SIG-M5 treated with dmso at 0.1 percent for 504 hours (cell line): ENCODE results near the gene BAIAP2.

Experiments used
- DNase-seq: peaks from one replicate; lab custom pipeline; 2025; ENCODE audit not compliant: unreplicated experiment; lab: John Stamatoyannopoulos, UW

BAIAP2 gene

DNA sequence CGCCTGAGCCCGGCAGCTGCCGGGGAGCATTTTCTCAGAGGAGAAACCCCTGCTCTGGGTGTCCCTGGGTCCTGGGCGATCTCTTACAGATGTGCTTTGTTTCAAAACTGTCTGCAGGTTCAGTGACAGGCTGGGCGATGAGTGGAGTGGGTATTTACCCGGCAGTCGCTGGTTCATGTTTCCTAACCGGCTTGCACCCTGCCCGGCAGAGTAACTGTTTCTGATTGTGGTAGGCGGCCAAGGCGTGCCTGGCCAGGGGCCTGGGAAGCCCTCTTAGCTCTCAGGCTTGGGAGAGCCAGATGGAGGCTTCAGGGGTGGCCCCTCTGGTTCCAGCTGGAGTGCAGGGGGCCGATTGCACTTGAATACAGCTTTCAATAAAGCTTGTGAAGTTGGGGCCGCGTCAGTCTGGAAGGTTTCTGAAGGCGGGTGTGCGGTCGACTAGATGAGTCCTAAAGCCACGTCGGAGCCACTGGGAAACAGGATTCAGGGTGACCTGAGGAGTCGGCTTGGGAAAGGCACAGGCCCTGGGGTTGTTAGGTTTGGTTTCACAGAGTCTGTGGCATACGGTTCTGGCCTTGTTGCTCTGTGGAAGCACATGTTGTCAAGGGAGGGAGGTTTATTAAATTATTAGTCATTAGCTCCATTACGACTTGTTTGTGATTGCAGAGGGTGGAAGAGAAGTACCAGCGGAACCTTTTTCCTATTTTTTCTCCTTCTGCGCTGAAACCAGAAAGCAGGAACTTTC, 1.4 kb downstream of the BAIAP2 start:
- no peak for DNase-seq

DNA sequence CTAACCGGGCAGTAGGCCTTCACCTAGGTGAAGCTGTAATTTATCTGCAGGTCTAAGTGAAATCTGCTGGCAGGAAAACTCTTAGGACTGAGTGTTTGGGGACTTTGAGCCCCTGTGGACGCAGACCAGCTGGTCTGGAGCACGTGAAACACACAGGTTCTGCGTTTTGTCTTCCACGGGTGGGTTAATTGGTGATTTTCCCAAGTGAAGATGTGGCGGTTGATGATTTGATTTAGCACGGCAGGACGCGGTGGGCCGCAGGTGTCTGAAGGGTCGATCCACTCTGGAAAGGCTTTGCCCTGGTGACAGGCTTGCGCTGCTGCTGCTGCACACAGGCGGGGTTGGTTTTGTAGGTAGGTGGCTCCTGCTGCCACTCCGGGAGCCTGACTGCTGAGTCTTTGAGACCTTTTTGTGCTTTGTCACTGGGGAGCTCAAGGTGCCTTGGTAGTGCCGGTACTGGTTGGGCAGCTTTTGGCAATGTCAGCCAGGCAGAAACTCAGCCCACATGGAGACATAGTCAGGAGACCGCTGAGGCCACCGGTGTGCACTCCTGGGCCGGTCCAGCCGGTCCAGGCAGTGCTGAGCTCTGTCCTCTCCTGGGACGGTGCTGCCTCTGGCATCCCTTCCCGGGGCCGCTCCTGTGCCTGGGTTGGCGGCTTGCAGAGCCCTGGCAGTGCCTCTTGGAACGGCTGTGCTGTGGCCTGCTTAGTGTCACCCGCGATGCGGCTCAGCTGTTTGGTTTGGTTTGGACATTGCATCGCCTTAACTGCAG, 2.3 kb downstream of the BAIAP2 start:
- DNase-seq = peak; percentile 36

DNA sequence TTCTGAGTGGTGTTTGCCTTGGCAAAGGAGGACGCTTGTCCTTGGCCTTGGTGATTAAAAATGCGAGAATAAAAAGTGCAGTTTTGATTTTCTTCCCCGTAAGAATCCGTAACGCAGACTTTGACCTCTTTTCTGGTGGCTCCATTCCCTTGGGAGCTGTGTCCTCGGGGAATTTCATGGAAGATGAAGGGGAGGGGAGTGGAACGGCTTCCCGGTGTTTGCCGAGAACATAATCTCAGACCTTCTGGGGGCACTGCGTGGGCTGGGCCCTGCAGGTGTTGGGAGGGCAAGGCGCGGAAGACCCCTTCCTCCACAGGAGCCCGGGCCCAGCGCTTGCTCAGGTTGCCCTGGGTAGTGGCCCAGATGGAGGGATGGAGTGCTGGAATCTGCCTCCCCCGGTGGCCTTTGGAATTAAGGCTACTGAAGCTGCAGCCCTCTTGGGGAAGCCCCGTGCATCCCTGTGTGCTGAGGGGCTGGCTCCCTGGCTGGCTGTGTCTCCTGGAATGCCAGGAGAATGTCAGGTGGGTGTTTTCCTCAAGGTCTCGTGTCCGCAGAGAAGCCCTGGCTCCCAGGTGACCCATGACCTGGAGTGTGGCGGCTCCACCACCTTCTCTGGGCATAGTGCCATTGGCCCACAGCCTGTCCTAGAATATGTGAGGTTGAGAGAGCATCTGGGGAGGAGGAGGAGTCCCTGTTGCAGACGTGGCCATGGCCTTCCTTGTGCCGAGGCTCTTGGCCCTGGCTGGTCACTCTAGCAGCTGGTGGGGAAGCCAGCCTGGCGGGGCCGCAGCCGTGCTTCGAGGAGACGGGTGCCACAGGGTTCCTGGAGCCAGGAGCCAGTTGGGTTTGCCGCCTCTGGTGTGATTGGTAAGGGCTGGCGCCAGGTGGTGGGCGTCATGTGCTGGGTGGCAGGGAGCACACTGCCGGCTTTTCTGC, 3.1 kb downstream of the BAIAP2 start:
- no peak for DNase-seq

DNA sequence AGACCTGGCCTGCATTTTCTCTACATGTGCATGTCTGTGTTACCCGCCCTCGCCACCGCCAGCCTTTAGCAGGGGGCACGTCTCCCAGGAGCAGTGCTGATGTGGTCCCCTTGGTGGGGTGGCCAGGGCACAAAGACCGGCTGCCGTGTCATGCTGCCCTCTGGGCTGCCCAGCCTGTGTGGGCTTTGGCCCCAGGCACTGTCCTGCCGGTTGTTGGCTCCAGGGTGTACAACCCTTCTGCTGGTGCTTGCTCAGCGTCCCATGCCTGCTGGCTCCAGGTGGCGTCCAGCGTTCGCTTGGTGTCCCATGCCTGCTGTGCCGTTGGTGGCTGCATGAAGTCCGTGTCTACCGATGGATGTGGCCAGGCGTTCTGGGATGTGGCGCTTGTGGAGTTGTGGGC, 4.1 kb downstream of the BAIAP2 start:
- DNase-seq = no peak

DNA sequence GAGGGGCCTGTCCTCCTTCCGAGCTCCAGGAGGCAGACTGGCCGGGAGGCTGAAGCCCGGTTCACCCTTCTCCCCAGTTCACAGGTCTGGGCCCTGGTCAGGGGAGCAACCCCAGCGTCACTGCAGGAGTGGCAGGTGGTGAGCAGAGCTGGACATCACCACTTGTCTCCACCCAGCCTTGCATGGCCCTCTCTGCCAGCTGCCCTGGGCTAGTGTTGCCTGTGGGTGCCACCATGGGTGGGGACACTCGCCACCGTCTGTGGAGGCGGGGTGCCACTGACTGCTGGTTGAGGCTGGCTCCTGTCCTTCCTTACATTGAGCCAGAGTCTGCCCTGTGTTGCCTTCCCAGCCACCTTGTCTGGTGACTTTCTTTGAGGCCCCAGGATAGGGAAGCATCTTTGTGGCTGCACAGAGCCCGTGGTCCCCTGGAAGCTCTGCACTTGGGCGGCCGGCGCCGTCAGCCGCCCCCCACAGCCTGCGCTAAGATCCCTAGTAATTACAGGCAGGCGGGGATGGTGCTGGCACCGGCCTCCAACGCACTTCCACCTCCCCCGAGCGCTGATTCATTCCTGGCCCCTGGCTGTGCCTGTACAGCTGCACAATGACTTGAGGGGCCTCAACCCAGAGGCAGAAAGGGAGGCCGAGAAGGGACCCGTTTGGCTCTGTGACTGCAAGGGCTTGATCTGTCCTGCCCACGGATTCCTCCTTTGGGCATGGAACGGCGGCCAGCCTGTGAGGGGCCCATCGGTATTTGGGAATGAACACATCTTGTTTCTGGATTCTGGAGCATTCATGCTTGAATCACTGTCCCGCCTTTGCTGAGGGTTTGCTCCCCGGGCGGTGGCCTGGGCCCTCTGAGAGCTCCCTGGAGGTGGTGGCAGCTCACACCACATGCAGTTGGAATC, 5.2 kb downstream of the BAIAP2 start:
- peak; percentile 35 for DNase-seq

DNA sequence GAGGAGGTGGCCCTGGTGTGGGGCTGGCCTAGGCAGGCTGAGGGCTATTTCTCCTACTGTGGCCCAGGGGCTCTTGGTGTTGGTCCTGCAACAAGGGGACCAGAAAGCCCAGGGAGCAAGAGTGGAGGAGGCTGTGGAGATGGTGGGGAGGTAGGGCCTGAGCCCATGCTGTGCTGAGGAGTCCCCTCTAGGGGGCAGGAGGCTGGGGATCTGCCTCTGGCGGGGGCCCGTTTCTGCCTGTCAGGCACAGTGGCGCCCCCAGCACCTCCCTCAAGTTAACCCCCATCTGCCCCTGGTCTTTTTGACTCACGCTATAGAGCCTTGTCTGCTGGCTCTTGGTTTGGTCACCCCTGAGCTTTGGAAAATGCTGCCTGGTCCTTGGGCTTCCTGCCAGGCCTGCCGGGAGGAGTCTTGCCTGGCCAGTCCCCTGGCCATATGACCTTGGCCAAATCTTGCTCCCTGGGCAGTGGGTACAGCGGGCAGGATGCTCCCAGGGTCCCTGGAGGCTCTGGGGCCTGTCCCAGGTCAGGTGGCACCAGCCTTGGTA, 5.9 kb downstream of the BAIAP2 start:
- DNase-seq = peak; percentile 31

DNA sequence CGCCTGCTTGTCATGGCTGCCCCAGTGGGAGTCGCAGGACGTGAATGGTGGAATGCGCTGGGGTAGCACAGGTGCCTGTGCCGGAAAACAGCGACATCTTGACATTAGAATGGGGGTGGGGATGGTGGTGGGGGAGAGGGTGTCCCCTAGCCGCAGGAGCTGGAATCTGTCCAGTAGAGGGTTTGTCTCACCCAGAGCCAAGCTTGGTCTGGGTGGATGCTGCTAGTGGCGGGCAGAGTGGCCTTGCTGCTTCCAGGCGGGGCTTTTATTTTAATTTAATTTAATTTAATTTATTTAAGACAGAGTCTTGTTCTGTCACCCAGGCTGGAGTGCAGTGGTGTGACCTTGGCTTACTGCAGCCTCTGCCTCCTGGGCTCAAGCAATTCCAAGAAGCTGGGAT, 7.7 kb downstream of the BAIAP2 start:
- DNase-seq = no peak

DNA sequence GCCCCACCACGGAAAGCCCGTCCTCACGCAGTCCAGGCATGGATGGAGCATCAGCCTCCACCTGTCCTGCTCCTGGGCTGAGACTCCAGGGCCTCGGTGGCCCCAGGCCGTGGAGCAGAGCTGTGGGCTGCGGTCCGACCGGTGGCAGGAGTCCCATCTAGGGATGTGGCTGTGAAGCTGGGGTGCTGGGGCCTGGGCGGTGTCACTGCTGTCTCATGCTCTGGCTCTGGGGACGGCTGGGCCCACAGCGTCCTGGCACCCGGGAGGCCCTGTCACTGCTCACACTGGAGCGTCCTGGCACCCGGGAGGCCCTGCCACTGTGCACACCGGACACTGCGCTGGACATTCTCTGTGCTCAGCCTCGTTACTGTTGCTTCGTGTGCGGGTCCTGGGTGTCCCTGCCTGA, 8.4 kb downstream of the BAIAP2 start:
- no peak for DNase-seq

DNA sequence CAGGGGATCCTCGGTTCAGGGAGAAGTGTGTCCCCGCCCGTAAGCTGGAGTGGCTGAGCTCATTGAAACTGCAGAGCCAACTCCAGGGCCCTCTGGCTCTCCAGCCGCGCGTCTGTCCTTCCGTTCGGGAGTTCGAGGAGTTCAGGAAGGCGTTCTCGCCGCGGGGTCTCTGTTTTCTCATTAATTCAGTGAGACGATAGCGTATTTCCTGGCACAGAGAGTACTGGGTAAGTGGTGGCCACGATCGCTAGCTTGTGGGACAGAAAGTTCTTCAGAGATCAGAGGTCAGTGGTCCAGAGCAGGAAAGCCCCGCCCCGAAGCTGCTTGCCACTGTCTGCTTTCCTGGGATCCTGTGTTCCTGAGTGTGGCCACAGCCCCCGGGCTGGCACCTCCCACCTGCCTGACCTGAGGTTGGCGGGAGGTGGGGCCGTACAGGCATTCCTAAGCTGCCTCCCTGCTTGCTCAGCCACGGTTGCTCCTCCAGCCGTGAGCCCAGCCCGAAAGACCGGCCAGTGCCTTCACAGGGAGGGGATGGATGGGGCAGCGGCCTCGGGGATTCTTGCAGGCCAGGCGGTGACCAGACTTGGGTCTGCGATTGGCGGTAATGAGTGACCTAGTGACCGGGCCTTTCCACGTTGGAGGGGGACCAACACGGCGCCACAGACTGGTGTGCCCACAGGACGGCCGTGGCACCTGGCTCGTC, 8.9 kb downstream of the BAIAP2 start:
- DNase-seq = peak; percentile 21

DNA sequence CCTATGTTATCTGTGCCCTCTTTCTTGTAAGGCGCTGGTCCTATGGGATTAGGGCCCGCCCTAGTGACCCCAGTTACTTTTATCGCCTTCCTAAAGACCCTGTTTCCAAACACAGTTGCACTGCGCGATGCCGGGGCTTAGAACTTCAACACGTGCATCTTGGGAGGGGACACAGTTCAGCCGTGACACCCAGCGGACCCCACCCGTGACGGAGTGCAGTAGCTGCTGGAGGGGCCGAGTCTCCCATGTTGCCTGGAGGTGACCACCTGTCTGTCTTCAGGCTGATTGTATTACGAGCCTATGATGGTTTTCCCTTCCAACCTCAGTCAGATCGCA, 9.4 kb downstream of the BAIAP2 start:
- DNase-seq = no peak

DNA sequence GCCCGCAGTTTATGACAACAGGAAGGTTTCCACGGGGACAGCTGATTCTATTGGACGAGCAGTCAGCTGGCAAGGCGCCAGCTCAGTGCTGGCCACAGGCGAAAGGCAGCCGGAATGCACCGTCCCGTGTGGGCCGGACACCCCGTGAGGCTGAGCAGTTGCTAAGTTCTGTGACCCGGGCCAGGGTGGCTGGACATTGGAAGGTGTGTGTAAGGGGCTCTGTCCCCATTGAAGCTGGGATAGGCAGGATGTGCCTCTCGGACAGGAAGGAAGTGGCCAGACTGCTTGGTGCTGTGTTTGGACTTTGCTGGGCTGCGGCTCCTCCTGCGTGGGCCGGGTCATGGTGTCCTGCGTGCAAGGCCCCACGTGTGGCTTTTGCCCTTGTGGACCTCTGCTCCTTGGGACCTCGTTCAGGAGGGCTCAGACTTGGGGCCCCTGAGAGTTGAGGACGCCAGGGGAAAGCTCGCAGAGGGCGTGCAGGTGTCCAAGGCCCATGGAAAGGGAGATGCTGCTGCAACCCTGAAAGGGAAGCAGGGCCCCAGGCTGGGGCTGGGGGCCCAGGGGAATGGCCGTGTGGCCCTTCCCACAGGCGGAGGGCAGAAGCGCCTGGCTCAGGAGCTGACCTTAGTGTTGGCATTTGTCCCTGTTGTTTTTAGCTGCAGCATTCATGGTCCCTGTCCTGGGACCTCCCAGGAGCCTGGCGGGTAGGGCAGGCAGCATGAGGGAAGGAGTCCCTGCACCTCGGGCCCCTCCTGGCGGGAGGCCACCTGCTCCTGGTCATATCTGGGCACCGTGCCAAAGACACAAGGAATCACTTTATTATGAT, 10.0 kb downstream of the BAIAP2 start:
- DNase-seq = no peak

DNA sequence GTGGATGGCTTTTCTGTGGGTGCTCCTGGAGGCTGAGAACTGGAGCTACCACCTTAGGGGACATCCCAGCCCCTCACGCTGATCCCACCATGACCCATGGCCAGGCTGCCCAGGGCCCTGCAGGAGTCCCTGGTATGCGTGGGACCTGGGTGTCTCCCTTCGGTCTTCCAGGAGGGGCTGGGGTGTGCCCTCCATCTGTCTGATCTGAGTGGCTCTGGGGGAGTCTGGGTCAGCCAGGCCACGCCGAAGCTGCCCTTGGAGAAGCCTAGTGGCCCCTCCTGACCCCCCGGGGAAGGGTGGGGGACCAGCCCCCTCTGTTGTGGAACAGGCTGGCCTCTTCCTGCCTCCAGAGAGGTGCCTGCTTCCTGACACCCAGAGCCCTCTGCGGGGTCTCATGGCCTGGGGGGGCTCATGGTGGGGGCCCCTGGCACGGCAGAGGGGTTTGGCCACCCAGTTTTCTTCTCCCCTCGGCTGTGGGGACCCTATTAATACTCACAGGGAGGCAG, 10.7 kb downstream of the BAIAP2 start:
- DNase-seq = no peak

DNA sequence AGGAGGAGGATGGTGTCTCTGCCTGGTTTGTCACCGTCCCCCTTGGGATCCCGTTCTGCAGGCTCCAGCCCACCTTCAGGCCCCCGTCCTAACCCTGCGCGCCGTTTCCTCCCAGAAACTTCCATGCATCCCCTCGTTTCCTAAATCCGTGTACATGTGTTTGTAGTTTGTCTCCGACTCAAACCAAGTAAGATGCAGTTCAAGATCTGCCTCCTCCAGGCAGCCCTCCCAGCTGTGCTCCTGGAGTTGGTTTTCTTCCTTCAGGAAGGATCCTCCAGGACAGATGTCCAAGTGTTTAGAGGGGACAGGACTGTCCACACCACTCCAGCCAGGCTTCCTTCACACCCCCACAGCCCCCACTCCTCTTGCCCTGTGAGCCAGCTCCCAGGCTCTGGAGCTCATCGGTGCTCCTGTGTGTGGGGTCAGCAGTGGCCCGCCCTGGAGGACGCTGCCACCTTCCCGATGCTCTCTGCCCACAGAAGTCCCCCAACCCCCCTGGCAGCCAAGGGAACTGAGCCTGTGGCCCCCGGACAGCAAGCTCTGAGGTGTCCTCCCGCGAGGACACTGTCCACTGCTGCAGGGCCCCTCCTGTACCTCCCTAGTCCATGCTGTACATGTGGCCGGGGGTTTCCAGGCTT, 11.3 kb downstream of the BAIAP2 start:
- DNase-seq = no peak

DNA sequence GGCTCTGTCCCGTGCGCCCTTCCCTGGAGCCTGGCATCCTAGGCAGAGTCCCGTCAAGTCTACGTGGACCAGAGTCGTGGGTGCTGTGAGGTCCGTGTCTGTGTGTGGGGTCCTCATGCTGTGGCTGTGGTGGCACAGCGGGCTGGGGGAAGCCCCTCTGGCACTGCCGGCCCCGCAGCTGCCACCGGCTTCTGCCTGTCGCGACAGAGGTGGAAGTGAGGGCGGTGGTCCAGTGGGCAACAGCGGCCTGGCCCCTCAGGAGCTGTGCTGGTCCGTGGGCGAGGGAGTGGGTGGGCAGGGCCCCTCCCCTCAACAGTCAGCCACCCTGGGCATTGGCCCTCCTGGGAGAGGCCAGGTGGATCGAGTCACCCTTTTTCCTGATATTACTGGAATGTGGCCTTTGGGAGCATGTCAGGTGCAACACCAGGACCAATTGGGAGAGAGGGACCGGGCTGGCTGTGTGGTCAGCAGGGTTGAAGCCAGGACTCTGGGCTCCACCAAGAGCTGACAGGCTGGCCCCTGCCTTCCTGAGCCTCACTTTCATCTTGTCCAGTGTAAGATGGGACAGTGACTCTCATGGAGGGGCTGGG, 11.9 kb downstream of the BAIAP2 start:
- no peak for DNase-seq

DNA sequence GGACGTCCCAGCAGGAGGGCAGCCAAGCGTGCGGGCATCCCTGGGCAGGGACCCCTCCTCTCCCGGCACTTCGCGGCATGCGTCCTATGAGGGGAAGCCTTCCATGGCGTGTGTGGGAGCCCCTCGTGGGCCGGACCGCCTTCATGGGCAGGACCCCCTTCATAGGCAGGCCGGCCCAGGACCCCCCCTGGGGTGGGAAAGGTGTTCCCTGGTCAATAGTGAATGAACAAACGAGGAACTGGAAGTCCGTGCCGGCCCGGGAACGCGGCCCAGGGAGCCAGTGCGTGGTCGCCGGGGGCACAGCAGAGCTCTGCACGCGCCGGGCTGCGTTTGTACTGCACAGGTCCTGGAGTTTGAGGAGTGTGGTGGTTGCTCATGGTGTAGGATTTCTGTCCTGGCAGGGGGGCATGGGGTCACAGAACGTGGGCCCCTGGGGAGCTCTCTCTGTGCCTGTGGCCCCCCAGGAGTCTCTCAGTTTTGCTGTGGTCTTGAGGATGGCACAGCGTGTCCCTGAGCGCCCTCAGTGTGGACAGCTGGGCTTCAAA, 13.9 kb downstream of the BAIAP2 start:
- DNase-seq = no peak

DNA sequence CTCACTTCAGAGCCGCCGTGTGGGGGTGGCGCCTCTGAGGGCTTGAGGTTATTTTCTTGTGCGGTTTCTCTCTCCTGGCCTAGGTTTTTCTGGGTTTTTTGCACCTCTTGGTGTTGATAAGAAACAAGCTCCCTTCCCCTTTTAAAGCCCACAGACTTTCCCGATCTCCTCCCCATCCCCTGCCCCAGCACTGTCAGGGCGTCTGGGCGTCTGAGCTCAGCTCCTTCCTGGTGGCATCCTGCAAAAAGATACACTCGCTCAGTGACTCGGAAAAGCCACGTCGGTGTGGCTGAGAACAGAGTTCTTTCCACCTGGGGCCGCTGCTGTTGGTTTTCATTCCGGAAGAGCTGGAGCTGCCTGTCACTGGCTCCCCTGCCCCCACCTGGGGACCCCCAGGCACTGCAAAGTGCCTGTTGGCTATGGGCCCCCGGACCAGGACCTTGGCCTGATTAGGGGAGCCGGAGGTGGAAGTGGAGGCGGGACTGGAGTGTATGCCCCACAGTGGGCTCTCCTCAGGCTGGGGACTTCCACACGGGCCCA, 14.5 kb downstream of the BAIAP2 start:
- no peak for DNase-seq

DNA sequence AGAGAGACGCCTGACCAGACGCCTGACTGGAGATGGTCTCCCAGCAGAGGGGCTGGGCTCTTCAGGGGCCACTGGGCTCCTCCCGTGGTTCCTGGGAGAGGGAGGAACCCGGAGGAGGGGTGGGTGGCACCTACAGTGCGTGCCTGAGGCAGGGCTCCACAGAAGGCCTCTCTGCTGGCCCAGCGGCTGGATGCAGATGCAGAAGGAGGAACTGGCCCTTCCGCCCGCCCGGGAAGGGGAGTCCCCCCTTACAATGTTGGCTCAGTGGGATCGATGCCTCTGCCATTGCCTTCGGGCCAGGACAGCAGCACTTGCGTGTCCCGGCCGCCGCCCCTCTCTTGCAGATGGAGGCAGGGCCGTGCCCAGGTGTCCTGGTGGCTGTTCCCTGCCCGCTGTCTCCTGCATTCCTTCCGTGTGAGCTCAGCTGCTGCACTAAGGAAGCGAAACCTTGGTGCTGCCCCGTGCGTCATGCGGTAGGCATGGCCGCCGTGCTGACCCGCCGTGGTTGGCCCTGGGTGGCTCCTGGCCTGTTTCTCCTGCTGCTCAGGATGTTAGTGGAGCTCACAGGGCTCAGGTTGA, 15.1 kb downstream of the BAIAP2 start:
- peak; percentile 51 for DNase-seq
